Kidney capillary endothelial cell (primary cell): ENCODE results near the gene SPATS2.

ENCODE experiments used
- DNase-seq: peaks from one replicate; pipeline ENCODE4 v3.0.0-alpha.2; 2018; ENCODE audit warnings: low spot score

Gene SPATS2

GRCh38 chr12:49335955-49336644 is 31.2 kb upstream of the SPATS2 start:
- no peak for DNase-seq

- DNase-seq, result no peak
These were observed 30.3 kb upstream of the SPATS2 start, which contains the start of gene C1QL4 for GRCh38 chr12:49336645-49337584. C1QL4 (minus strand) TSS chr12:49337188; CDS start chr12:49336477, 711 bp downstream.

- no peak for DNase-seq
These were observed 28.3 kb upstream of the SPATS2 start for GRCh38 chr12:49338830-49339463.

- no peak for DNase-seq
These were observed 27.8 kb upstream of the SPATS2 start for GRCh38 chr12:49339464-49339861.

- no peak for DNase-seq
These were observed 27.0 kb upstream of the SPATS2 start for GRCh38 chr12:49340095-49340870.

GRCh38 chr12:49340971-49341776 is 26.1 kb upstream of the SPATS2 start:
- no peak for DNase-seq

- DNase-seq, result no peak
These were observed 25.5 kb upstream of the SPATS2 start for GRCh38 chr12:49341777-49342065.

GRCh38 chr12:49342066-49342913 is 25.0 kb upstream of the SPATS2 start:
- DNase-seq, result no peak

- DNase-seq, result no peak
These were observed 24.1 kb upstream of the SPATS2 start for GRCh38 chr12:49342914-49343731.

GRCh38 chr12:49344486-49345050 is 22.7 kb upstream of the SPATS2 start:
- DNase-seq, result no peak

- DNase-seq, result no peak
These were observed 22.0 kb upstream of the SPATS2 start for GRCh38 chr12:49345051-49345824.

- no peak for DNase-seq
These were observed 21.2 kb upstream of the SPATS2 start for GRCh38 chr12:49345825-49346658.

- no peak for DNase-seq
These were observed 20.5 kb upstream of the SPATS2 start, which contains the start of gene DNAJC22 for GRCh38 chr12:49346659-49347310. DNAJC22 (plus strand) TSS chr12:49346888; CDS start chr12:49348873, 1,985 bp downstream.

- DNase-seq, result peak; percentile 65
These were observed 19.7 kb upstream of the SPATS2 start for GRCh38 chr12:49347311-49348193.

- DNase-seq, result no peak
These were observed 18.5 kb upstream of the SPATS2 start for GRCh38 chr12:49348781-49349180.

- no peak for DNase-seq
These were observed 18.0 kb upstream of the SPATS2 start for GRCh38 chr12:49349266-49349665.
